Lower lobe of right lung (tissue), 2 donors: ENCODE results near the gene UBE2I. TPM values are rescaled to one million over a fixed set of nuclear protein-coding genes. Genes with fewer than 3 reads are reported as not detected.

Source experiments
- ATAC-seq, 2 donors: fragments of 200-7000 bp; cut with Tn5 transposase; one replicate each; pipeline ENCODE4 v1.9.1; 2020 to 2022; ENCODE audit warnings: mild to moderate bottlenecking in 2 of 2, moderate library complexity in 2 of 2
- DNase-seq: peaks from one replicate; pipeline ENCODE4 v3.0.0-alpha.2; 2020
- H3K27ac ChIP-seq: fragments of 200-600 bp; one replicate; pipeline ENCODE4 v1.8.0; 2022
- H3K27me3 ChIP-seq: fragments of 200-600 bp; one replicate; pipeline ENCODE4 v1.8.0; 2022; ENCODE audit warnings: low read depth
- H3K36me3 ChIP-seq: fragments of 200-600 bp; one replicate; pipeline ENCODE4 v1.8.0; 2022; ENCODE audit warnings: mild to moderate bottlenecking
- H3K4me1 ChIP-seq: fragments of 200-600 bp; one replicate; pipeline ENCODE4 v1.8.0; 2022
- H3K4me3 ChIP-seq: fragments of 200-600 bp; one replicate; pipeline ENCODE4 v1.8.0; 2022; ENCODE audit warnings: mild to moderate bottlenecking
- H3K9me3 ChIP-seq: fragments of 200-600 bp; one replicate; pipeline ENCODE4 v1.8.0; 2022
- intact Hi-C: fragments of 100-400 bp; cut with DNase I; formaldehyde crosslinking; loops from one replicate; pipeline ENCODE4 v1.11.0; 2022
- total RNA-seq: library from RNA; stranded (reverse); fragmentation: NEBNext Ultra II Directional; extraction: Animal tissue kit (Norgen Biotek cat#: 25700); gene quantifications from one replicate; pipeline ENCODE4 v1.2.1, GENCODE V29; 2021
- TF ChIP-seq, protein P1 (sequence below): fragments of 200-600 bp; IDR thresholded peaks from one replicate; pipeline ENCODE4 v1.8.0; 2022; ENCODE audit warnings: antibody characterized with exemption, mild to moderate bottlenecking
- donor health status: DM: no; HTN: yes; CAD: no; lungs with severe emphysema.

UBE2I gene
- total RNA-seq, 1 donor from 2014 or later: 93.4 TPM

DNA sequence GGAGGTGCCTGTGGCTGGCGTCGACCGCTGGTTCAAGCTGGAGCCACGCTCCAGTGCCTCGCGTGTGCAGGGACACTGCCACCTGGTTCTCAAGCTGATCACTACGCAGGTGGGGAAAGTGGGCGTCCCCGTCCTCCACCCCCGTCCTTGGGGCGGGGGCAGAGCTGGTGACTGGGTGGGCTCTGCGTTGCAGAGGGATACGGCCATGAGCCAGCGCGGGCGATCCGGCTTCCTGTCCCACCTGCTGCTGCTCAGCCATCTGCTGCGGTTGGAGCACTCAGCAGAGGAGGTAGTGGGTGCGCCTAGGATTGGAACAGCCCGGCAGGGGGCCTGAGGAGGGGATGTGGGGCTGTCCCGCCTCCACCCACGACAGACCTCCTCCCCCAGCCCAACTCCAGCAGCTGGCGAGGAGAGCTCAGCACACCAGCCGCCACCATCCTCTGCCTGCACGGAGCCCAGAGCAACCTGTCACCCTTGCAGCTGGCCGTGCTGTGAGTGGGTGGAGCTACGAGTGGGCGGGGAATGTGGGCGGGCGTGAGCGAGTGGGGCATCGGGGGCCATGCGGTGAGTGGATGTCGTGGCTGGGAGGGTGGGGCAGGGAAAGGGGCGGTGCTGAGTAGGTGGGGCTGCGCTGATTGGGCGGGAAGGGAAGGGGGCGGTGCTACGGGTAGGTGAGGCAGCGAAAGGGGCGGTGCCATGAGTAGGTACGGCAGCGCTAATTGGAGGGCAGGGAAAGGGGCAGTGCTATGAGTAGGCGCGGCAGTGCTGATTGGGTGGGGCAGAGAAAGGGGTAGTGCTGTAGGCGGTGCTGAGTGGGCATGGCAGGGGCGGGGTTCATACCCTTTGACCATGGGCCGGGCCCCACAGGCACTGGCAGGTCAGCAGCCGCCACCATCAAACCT, 33.3 kb downstream of the UBE2I start:
- intact Hi-C loops: no loop called here
- Histone ChIP-seq H3K4me3 (peak overlapping the region; percentile 49), H3K4me1 (peaks cover 17% of the 10 kb centered on the region), H3K9me3 (no peaks in the 10 kb centered on the region), H3K27me3 (no peaks in the 10 kb centered on the region), H3K36me3 (peaks cover under 1% of the 10 kb centered on the region), H3K27ac (peak overlapping the region; percentile 18)
- TF ChIP-seq, protein P1, sequence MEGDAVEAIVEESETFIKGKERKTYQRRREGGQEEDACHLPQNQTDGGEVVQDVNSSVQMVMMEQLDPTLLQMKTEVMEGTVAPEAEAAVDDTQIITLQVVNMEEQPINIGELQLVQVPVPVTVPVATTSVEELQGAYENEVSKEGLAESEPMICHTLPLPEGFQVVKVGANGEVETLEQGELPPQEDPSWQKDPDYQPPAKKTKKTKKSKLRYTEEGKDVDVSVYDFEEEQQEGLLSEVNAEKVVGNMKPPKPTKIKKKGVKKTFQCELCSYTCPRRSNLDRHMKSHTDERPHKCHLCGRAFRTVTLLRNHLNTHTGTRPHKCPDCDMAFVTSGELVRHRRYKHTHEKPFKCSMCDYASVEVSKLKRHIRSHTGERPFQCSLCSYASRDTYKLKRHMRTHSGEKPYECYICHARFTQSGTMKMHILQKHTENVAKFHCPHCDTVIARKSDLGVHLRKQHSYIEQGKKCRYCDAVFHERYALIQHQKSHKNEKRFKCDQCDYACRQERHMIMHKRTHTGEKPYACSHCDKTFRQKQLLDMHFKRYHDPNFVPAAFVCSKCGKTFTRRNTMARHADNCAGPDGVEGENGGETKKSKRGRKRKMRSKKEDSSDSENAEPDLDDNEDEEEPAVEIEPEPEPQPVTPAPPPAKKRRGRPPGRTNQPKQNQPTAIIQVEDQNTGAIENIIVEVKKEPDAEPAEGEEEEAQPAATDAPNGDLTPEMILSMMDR: peak; percentile 8
- ATAC-seq: peak; percentile 97
- peak; percentile 96 for DNase-seq

DNA sequence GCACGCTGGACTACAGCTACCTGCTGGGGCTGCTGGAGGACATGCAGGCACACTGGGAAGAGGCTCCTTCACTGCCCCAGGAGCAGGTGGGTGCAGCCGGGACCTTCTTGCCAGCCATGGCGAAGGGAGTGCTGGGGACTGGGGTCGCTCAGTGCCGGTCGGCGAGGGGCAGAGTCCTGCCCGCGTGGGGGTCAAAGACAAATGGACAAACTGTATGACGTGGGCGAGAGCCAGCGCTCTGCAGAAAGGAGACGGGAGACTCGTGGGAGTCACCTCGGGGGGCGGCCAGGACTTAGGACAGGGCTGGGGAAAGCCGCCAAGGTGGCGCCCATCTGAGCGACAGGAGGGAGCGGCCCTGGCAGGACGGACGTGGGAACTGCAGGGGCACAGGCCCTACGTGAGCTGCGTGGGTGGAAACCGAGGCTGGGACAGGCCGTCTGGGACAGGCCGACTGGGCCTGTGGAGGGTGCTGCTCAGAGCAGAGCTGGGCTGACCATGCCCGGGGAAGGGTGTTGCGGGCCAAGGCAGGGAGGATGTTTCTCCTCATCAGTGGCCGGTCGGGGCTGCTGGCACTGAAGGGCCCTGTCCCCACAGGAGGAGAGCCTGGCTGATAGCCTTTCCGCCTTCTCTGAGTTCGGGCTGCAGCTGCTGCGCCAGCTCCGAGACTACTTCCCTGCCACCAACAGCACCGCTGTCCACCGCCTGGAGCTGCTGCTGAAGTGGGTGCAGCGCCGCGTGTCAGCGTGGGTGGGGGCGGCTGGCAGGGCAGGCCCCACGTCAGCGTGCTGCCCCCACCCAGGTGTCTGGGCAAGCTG, 34.2 kb downstream of the UBE2I start:
- H3K4me3 ChIP-seq: peak overlapping the region; percentile 49
- intact Hi-C loops: no loop called here
- H3K4me1 ChIP-seq: peaks cover 17% of the 10 kb centered on the region
- H3K36me3 ChIP-seq: peaks cover 10% of the 10 kb centered on the region
- H3K27ac ChIP-seq: no peak overlapping the region
- no peaks in the 10 kb centered on the region for H3K27me3 ChIP-seq
- TF ChIP-seq, protein P1: no peak
- H3K9me3 ChIP-seq: no peaks in the 10 kb centered on the region
- ATAC-seq: no peak
- DNase-seq: no peak

DNA sequence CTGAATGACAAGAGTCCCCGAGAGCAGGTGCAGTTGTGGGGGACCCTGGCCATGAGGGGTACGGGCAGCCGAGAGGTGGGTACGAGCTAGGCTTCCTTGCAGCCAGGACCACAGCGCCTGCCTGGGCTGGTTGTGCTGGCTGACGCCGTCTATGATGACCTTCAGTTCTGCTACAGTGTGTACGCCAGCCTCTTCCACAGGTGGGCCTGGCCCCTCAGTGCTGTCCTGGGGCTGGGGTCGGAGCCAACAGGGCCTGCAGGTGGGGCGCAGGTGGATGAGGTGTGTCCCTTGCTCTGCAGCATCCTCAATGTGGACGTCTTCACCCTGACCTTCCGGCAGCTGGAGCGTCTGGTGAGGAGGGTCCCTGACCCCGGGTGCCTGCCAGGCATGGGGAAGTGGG, 35.1 kb downstream of the UBE2I start:
- H3K4me3 ChIP-seq: no peak overlapping the region
- DNase-seq (no peak), ATAC-seq (no peak)
- H3K27me3 ChIP-seq: no peaks in the 10 kb centered on the region
- TF ChIP-seq, protein P1: no peak
- intact Hi-C loops: no loop called here
- H3K4me1 ChIP-seq: peaks cover 17% of the 10 kb centered on the region
- H3K27ac ChIP-seq: no peak overlapping the region
- H3K9me3 ChIP-seq: no peaks in the 10 kb centered on the region
- peaks cover 18% of the 10 kb centered on the region for H3K36me3 ChIP-seq

DNA sequence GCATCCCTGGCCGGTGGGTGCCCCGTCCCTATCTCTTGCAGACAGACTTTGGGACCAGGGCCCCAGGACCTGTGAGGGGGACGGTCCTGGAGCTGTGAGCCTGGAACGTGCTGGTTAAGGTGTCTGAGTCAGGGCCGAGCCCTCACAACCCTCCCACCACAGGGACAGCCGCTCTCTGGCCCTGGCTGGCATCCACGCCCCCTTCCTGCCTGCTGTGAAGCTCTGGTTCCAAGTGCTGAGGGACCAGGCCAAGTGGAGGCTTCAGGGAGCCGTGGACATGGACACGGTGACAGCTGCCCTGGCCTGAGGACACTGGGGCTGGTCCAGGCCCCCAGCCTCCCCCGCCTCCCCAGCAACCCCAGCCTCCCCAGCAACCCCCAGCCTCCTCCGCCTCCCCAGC, 35.7 kb downstream of the UBE2I start:
- intact Hi-C loops: no loop called here
- Histone ChIP-seq H3K4me3 (no peak overlapping the region), H3K27me3 (no peaks in the 10 kb centered on the region), H3K27ac (no peak overlapping the region), H3K4me1 (peaks cover 19% of the 10 kb centered on the region), H3K36me3 (peaks cover 24% of the 10 kb centered on the region), H3K9me3 (no peaks in the 10 kb centered on the region)
- ATAC-seq (no peak), DNase-seq (no peak)
- TF ChIP-seq, protein P1: no peak

DNA sequence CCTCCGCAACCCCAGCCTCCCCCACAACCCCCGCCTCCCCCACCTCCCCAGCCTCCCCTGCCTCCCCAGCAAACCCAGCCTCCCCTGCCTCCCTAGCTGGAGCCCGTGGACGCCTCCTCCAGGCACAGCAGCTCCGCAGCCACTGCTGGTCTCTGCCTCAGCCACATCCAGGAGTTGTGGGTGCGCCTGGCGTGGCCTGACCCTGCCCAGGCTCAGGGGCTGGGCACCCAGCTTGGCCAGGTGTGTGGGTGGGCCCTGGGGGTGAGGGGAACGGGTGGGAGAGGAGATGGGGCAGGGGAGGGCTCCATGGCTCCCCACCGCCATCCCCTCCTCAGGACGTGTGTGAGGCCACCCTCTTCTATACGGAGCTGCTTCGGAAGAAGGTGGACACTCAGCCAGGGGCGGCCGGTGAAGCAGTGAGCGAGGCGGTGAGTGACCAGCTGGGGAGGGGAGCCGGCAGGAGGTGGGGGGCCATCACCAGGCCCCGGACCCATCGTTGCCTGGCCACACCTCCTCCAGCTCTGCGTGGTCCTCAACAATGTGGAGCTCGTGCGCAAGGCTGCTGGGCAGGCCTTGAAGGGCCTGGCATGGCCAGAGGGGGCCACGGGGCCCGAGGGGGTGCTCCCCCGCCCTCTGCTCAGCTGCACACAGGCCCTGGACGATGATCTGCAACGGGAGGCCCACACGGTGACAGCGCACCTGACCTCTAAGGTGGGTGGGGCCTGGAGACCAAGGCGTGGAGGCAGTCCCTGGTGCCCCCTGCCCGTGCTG, 36.4 kb downstream of the UBE2I start:
- no peak overlapping the region for H3K27ac ChIP-seq
- no peaks in the 10 kb centered on the region for H3K27me3 ChIP-seq
- no peaks in the 10 kb centered on the region for H3K9me3 ChIP-seq
- ATAC-seq (no peak), DNase-seq (no peak)
- H3K36me3 ChIP-seq: peaks cover 30% of the 10 kb centered on the region
- no peak overlapping the region for H3K4me3 ChIP-seq
- intact Hi-C loops: no loop called here
- TF ChIP-seq, protein P1: no peak
- peaks cover 26% of the 10 kb centered on the region for H3K4me1 ChIP-seq
